Stimulated activated CD8-positive, alpha-beta memory T cell treated with anti-CD3 and anti-CD28 coated beads, Interleukin-4, amount 100 ng/mL, for 24 hours (primary cell): ENCODE data around the gene COL6A3.

Source experiments
- DNase-seq: peaks from one replicate; pipeline ENCODE4 v3.0.0-alpha.2; 2020; ENCODE audit warnings: low read depth

COL6A3 gene

GRCh38 chr2:237413777-237414661 lies at the start of gene COL6A3:
TSS of gene COL6A3 (minus strand) at chr2:237414164. CDS start at chr2:237396817, 17,347 bp downstream.
- no peak for DNase-seq

GRCh38 chr2:237459741-237460174 lies 45.8 kb upstream of the COL6A3 start:
- no peak for DNase-seq

- DNase-seq, result no peak
Observed at GRCh38 chr2:237459226-237459625, 45.3 kb upstream of the COL6A3 start.

GRCh38 chr2:237458519-237458918 lies 44.6 kb upstream of the COL6A3 start:
- DNase-seq, result no peak

- DNase-seq, result no peak
Observed at GRCh38 chr2:237457388-237457941, 43.5 kb upstream of the COL6A3 start.

GRCh38 chr2:237456200-237456843 lies 42.4 kb upstream of the COL6A3 start:
- DNase-seq, result no peak

- DNase-seq, result no peak
Observed at GRCh38 chr2:237455764-237456163, 41.8 kb upstream of the COL6A3 start.

- DNase-seq, result no peak
Observed at GRCh38 chr2:237453671-237454070, 39.7 kb upstream of the COL6A3 start.

GRCh38 chr2:237452861-237453260 lies 38.9 kb upstream of the COL6A3 start:
- DNase-seq, result no peak

GRCh38 chr2:237451643-237452469 lies 37.9 kb upstream of the COL6A3 start:
- no peak for DNase-seq

- no peak for DNase-seq
Observed at GRCh38 chr2:237450583-237450982, 36.6 kb upstream of the COL6A3 start.

GRCh38 chr2:237450108-237450507 lies 36.1 kb upstream of the COL6A3 start:
- DNase-seq, result no peak

GRCh38 chr2:237449193-237449881 lies 35.4 kb upstream of the COL6A3 start:
- DNase-seq, result no peak

- no peak for DNase-seq
Observed at GRCh38 chr2:237448626-237449025, 34.7 kb upstream of the COL6A3 start.

GRCh38 chr2:237448171-237448570 lies 34.2 kb upstream of the COL6A3 start:
- no peak for DNase-seq

- DNase-seq, result no peak
Observed at GRCh38 chr2:237447496-237447895, 33.5 kb upstream of the COL6A3 start.

- no peak for DNase-seq
Observed at GRCh38 chr2:237446338-237446665, 32.3 kb upstream of the COL6A3 start.

- DNase-seq, result no peak
Observed at GRCh38 chr2:237445611-237446337, 31.8 kb upstream of the COL6A3 start.

- DNase-seq, result no peak
Observed at GRCh38 chr2:237444071-237444470, 30.1 kb upstream of the COL6A3 start.

- DNase-seq, result no peak
Observed at GRCh38 chr2:237441605-237442274, 27.8 kb upstream of the COL6A3 start.
